HEK293 (cell line): ENCODE measurements around the gene CCDC57.

Source experiments
- BCL11A ChIP-seq: fragments of 450-650 bp; formaldehyde crosslinking; IDR thresholded peaks from 2 replicates; pipeline ENCODE4 v1.5.1; 2016; ENCODE audit warnings: low read depth, missing biosample characterization, missing genetic modification characterization
- HOXC10 ChIP-seq: sonication (generic); formaldehyde crosslinking; IDR thresholded peaks from 2 replicates; pipeline ENCODE4 v1.8.1; 2023; ENCODE audit warnings: mild to moderate bottlenecking, missing genetic modification reagents
- IKZF3 ChIP-seq: fragments of 450-650 bp; IDR thresholded peaks from 2 replicates; pipeline ENCODE4 v1.5.0; 2018; ENCODE audit warnings: missing biosample characterization, mild to moderate bottlenecking, missing genetic modification characterization, moderate library complexity
- KLF9 ChIP-seq: fragments of 450-650 bp; formaldehyde crosslinking; IDR thresholded peaks from 2 replicates; pipeline ENCODE4 v1.5.1; 2016; ENCODE audit warnings: missing biosample characterization, missing genetic modification characterization, low read depth
- PATZ1 ChIP-seq: fragments of 450-650 bp; formaldehyde crosslinking; IDR thresholded peaks from 2 replicates; pipeline ENCODE4 v1.5.1; 2016; ENCODE audit warnings: missing biosample characterization, missing genetic modification characterization
- SP2 ChIP-seq: fragments of 450-650 bp; formaldehyde crosslinking; IDR thresholded peaks from 2 replicates; pipeline ENCODE4 v1.5.1; 2016; ENCODE audit warnings: missing biosample characterization, missing genetic modification characterization
- WT1 ChIP-seq: fragments of 450-650 bp; formaldehyde crosslinking; IDR thresholded peaks from 2 replicates; pipeline ENCODE4 v1.5.1; 2016; ENCODE audit warnings: missing biosample characterization, missing genetic modification characterization
- ZBTB48 ChIP-seq: fragments of 450-650 bp; formaldehyde crosslinking; IDR thresholded peaks from 2 replicates; pipeline ENCODE4 v1.5.1; 2016; ENCODE audit warnings: missing biosample characterization, missing genetic modification characterization
- ZBTB8A ChIP-seq: fragments of 450-650 bp; formaldehyde crosslinking; IDR thresholded peaks from 2 replicates; pipeline ENCODE4 v1.5.1; 2016; ENCODE audit warnings: missing biosample characterization, missing genetic modification characterization
- ZFP69B ChIP-seq: fragments of 450-650 bp; formaldehyde crosslinking; IDR thresholded peaks from 2 replicates; pipeline ENCODE4 v1.5.1; 2016; ENCODE audit warnings: missing biosample characterization, missing genetic modification characterization
- ZNF10 ChIP-seq: fragments of 450-650 bp; formaldehyde crosslinking; IDR thresholded peaks from 2 replicates; pipeline ENCODE4 v1.5.1; 2017; ENCODE audit warnings: missing biosample characterization, missing genetic modification characterization
- ZNF121 ChIP-seq: fragments of 450-650 bp; formaldehyde crosslinking; IDR thresholded peaks from 2 replicates; pipeline ENCODE4 v1.5.1; 2016; ENCODE audit warnings: missing biosample characterization, missing genetic modification characterization
- ZNF2 ChIP-seq: fragments of 450-650 bp; formaldehyde crosslinking; IDR thresholded peaks from 2 replicates; pipeline ENCODE4 v1.5.1; 2016; ENCODE audit warnings: missing biosample characterization, missing genetic modification characterization
- ZNF214 ChIP-seq: fragments of 450-650 bp; formaldehyde crosslinking; IDR thresholded peaks from 2 replicates; pipeline ENCODE4 v1.5.1; 2017; ENCODE audit warnings: missing biosample characterization, mild to moderate bottlenecking, missing genetic modification characterization, borderline replicate concordance
- ZNF324 ChIP-seq: fragments of 450-650 bp; formaldehyde crosslinking; IDR thresholded peaks from 2 replicates; pipeline ENCODE4 v1.5.1; 2016; ENCODE audit warnings: missing biosample characterization, missing genetic modification characterization
- ZNF341 ChIP-seq: fragments of 450-650 bp; formaldehyde crosslinking; IDR thresholded peaks from 2 replicates; pipeline ENCODE4; 2016; ENCODE audit warnings: low read depth, missing biosample characterization, missing genetic modification characterization
- ZNF398 ChIP-seq: fragments of 450-650 bp; formaldehyde crosslinking; IDR thresholded peaks from 2 replicates; pipeline ENCODE4 v1.5.1; 2017; ENCODE audit warnings: missing biosample characterization, missing genetic modification characterization
- ZNF404 ChIP-seq: fragments of 450-650 bp; formaldehyde crosslinking; IDR thresholded peaks from 2 replicates; pipeline ENCODE4 v1.5.1; 2017; ENCODE audit warnings: missing biosample characterization, missing genetic modification characterization
- ZNF423 ChIP-seq: fragments of 450-650 bp; formaldehyde crosslinking; IDR thresholded peaks from 2 replicates; pipeline ENCODE4 v1.5.1; 2016; ENCODE audit warnings: missing biosample characterization, missing genetic modification characterization
- ZNF621 ChIP-seq: fragments of 450-650 bp; formaldehyde crosslinking; IDR thresholded peaks from 2 replicates; pipeline ENCODE4 v1.5.1; 2017; ENCODE audit warnings: missing biosample characterization, missing genetic modification characterization
- ZNF623 ChIP-seq: fragments of 450-650 bp; formaldehyde crosslinking; IDR thresholded peaks from 2 replicates; pipeline ENCODE4 v1.5.1; 2016; ENCODE audit warnings: missing biosample characterization, missing genetic modification characterization
- ZNF692 ChIP-seq: fragments of 450-650 bp; formaldehyde crosslinking; IDR thresholded peaks from 2 replicates; pipeline ENCODE4 v1.5.1; 2016; ENCODE audit warnings: missing biosample characterization, missing genetic modification characterization
- ZNF704 ChIP-seq: fragments of 450-650 bp; formaldehyde crosslinking; IDR thresholded peaks from 2 replicates; pipeline ENCODE4 v1.5.1; 2016; ENCODE audit warnings: missing biosample characterization, missing genetic modification characterization
- ZNF830 ChIP-seq: fragments of 450-650 bp; IDR thresholded peaks from 2 replicates; pipeline ENCODE4 v1.5.0; 2018; ENCODE audit warnings: missing biosample characterization, missing genetic modification characterization, low read depth, mild to moderate bottlenecking, moderate library complexity
- TF ChIP-seq, protein P1 (sequence below): fragments of 450-650 bp; formaldehyde crosslinking; IDR thresholded peaks from 2 replicates; pipeline ENCODE4 v1.5.0; 2017; ENCODE audit warnings: missing biosample characterization, missing genetic modification characterization, borderline replicate concordance
- TF ChIP-seq, protein P2 (sequence below): fragments of 450-650 bp; formaldehyde crosslinking; conservative IDR thresholded peaks from 2 replicates; pipeline ENCODE4 v1.5.1; 2016; ENCODE audit warnings: low read depth, missing biosample characterization, missing genetic modification characterization

The CCDC57 gene

DNA sequence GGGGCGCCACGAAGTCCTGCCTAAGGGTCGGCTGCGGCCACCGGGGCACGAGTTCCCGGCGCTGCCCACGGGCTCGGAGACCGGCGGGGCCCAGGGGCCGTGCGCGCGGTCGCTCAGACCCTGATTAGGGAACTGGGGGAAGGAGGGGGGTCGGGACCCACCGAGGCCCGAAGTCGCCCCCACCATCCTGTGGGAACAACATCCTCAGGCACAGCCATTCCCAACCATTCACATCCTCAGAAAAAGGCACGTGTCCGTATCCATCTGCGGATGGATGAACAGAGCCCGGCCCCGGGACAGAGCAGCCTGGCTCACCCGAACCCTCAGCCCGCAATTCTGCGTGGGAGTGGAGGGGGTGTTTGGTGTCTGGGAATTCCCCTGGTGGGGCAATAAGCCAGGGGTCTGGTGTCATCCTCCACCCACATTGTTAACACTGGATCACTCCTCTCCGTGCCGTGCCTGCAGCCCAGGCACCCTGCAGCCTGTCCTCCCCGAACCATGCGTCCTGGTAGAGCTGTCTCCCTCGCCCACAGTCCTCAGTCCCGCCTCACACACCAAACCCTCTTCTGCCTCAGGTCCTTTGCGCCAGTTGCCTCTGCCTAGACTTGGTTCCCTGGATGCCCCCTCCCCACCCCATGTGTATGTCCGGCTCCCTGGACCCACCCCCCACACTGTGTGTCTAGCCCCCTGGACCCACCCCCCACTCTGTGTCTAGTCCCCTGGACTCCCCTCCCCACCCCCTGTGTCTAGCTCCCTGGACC lies 789 bp upstream of the CCDC57 start (continued):
- TF ChIP-seq PATZ1 (tag by site-specific recombination) = peak; percentile 93
- TF ChIP-seq ZNF214 = no peak
- TF ChIP-seq, protein P1, sequence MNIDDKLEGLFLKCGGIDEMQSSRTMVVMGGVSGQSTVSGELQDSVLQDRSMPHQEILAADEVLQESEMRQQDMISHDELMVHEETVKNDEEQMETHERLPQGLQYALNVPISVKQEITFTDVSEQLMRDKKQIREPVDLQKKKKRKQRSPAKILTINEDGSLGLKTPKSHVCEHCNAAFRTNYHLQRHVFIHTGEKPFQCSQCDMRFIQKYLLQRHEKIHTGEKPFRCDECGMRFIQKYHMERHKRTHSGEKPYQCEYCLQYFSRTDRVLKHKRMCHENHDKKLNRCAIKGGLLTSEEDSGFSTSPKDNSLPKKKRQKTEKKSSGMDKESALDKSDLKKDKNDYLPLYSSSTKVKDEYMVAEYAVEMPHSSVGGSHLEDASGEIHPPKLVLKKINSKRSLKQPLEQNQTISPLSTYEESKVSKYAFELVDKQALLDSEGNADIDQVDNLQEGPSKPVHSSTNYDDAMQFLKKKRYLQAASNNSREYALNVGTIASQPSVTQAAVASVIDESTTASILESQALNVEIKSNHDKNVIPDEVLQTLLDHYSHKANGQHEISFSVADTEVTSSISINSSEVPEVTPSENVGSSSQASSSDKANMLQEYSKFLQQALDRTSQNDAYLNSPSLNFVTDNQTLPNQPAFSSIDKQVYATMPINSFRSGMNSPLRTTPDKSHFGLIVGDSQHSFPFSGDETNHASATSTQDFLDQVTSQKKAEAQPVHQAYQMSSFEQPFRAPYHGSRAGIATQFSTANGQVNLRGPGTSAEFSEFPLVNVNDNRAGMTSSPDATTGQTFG = peak; percentile 21; the same call in 1 of the 2 replicates
- peak; percentile 37; the same call in 1 of the 2 replicates for TF ChIP-seq ZNF423 (tag by site-specific recombination)
- TF ChIP-seq WT1 (tag by site-specific recombination) = peak; percentile 20; the same call in 1 of the 2 replicates
- peak; percentile 33; the same call in 1 of the 2 replicates for TF ChIP-seq ZNF398 (tag by site-specific recombination)
- TF ChIP-seq ZNF621 (tag by site-specific recombination) = no peak
- TF ChIP-seq, protein P2, sequence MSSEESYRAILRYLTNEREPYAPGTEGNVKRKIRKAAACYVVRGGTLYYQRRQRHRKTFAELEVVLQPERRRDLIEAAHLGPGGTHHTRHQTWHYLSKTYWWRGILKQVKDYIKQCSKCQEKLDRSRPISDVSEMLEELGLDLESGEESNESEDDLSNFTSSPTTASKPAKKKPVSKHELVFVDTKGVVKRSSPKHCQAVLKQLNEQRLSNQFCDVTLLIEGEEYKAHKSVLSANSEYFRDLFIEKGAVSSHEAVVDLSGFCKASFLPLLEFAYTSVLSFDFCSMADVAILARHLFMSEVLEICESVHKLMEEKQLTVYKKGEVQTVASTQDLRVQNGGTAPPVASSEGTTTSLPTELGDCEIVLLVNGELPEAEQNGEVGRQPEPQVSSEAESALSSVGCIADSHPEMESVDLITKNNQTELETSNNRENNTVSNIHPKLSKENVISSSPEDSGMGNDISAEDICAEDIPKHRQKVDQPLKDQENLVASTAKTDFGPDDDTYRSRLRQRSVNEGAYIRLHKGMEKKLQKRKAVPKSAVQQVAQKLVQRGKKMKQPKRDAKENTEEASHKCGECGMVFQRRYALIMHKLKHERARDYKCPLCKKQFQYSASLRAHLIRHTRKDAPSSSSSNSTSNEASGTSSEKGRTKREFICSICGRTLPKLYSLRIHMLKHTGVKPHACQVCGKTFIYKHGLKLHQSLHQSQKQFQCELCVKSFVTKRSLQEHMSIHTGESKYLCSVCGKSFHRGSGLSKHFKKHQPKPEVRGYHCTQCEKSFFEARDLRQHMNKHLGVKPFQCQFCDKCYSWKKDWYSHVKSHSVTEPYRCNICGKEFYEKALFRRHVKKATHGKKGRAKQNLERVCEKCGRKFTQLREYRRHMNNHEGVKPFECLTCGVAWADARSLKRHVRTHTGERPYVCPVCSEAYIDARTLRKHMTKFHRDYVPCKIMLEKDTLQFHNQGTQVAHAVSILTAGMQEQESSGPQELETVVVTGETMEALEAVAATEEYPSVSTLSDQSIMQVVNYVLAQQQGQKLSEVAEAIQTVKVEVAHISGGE (tag by site-specific recombination) = no peak; the same call in 1 of the 2 replicates
- peak; percentile 91 for TF ChIP-seq ZBTB48 (tag by site-specific recombination)
- peak; percentile 71 for TF ChIP-seq ZNF341 (tag by site-specific recombination)
- no peak for TF ChIP-seq HOXC10
- TF ChIP-seq ZFP69B (tag by site-specific recombination) = peak; percentile 88
- TF ChIP-seq ZNF10 (tag by site-specific recombination) = peak; percentile 98
- no peak for TF ChIP-seq ZNF704 (tag by site-specific recombination)
- 0 out of 2 replicates have a peak, but pooled peaks have one; percentile 41 for TF ChIP-seq BCL11A (tag by site-specific recombination)
- peak; percentile 70 for TF ChIP-seq ZBTB8A (tag by site-specific recombination)
- TF ChIP-seq KLF9 (tag by site-specific recombination) = peak; percentile 19; the same call in 1 of the 2 replicates
- TF ChIP-seq ZNF324 (tag by site-specific recombination) = 0 out of 2 replicates have a peak, but pooled peaks have one; percentile 30
- TF ChIP-seq ZNF692 (tag by site-specific recombination) = peak; percentile 85
- TF ChIP-seq ZNF404 (tag by site-specific recombination) = no peak
- TF ChIP-seq ZNF121 (tag by site-specific recombination) = peak; percentile 98
- peak; percentile 56 for TF ChIP-seq ZNF623 (tag by site-specific recombination)
- no peak for TF ChIP-seq ZNF830 (tag by site-specific recombination)
- TF ChIP-seq IKZF3 = peak; percentile 77
- TF ChIP-seq ZNF2 (tag by site-specific recombination) = 0 out of 2 replicates have a peak, but pooled peaks have one; percentile 47
- TF ChIP-seq SP2 (tag by site-specific recombination) = peak; percentile 24; the same call in 1 of the 2 replicates
